Heart left ventricle (tissue), 16 donors: Measurements from ENCODE around the gene LAMA1. TPM values are rescaled to one million over a fixed set of nuclear protein-coding genes. Genes with fewer than 3 reads are reported as not detected.

Experiments used
- ATAC-seq, 4 donors: fragments of 200-7000 bp; cut with Tn5 transposase; one replicate each; pipeline ENCODE4 v1.9.1; 2020 to 2022; ENCODE audit warnings: moderate library complexity in 4 of 4, mild to moderate bottlenecking in 3 of 4, moderate number of reproducible peaks in 1 of 4
- DNase-seq, 5 donors: peaks; one replicate each; pipeline ENCODE4 v3.0.0-alpha.2; 2020
- H3K27ac ChIP-seq, 12 donors: fragments of 200-600 bp; sonication (generic) in 4 of 12; one replicate each; pipeline versions ENCODE4 v1.5.0 to v1.8.0; 2016 to 2022; ENCODE audit warnings: mild to moderate bottlenecking in 2 of 12
- H3K27me3 ChIP-seq, 9 donors: fragments of 200-600 bp; sonication (generic) in 2 of 9; one replicate each; pipeline versions ENCODE4 v1.5.1 to v1.8.0; 2016 to 2022; ENCODE audit warnings: mild to moderate bottlenecking in 3 of 9
- H3K36me3 ChIP-seq, 9 donors: fragments of 200-600 bp; sonication (generic) in 2 of 9; one replicate each; pipeline versions ENCODE4 v1.5.0 to v1.8.0; 2018 to 2022; ENCODE audit warnings: mild to moderate bottlenecking in 2 of 9
- H3K4me1 ChIP-seq, 12 donors: fragments of 200-600 bp; sonication (generic) in 4 of 12; one replicate each; pipeline versions ENCODE4 v1.5.0 to v1.8.0; 2016 to 2022; ENCODE audit warnings: mild to moderate bottlenecking in 3 of 12
- H3K4me3 ChIP-seq, 12 donors: fragments of 200-600 bp; sonication (generic) in 4 of 12; one replicate each; pipeline versions ENCODE4 v1.5.0 to v1.8.0; 2017 to 2022; ENCODE audit warnings: mild to moderate bottlenecking in 9 of 12, moderate library complexity in 4 of 12
- H3K9me3 ChIP-seq, 12 donors: fragments of 200-600 bp; sonication (generic) in 4 of 12; one replicate each; pipeline versions ENCODE4 v1.5.0 to v1.8.0; 2016 to 2022; ENCODE audit warnings: mild to moderate bottlenecking in 1 of 12
- POLR2A ChIP-seq, 2 donors: fragments of 450-650 bp; IDR thresholded peaks; one replicate each; pipeline ENCODE4 v1.6.1; 2017; ENCODE audit warnings: antibody characterized with exemption in 2 of 2, mild to moderate bottlenecking in 2 of 2, moderate library complexity in 2 of 2
- WGBS, 4 donors: extraction: QIAGEN DNeasy Blood & Tissue Kit in 2 of 4; methylation state at CpG; one replicate each; pipeline versions ENCODE4 v1.1.5 to v1.1.7; 2013 to 2018; 5-methylcytosine and 5-hydroxymethylcytosine counted together
- intact Hi-C, 10 donors: fragments of 100-400 bp; cut with DNase I; formaldehyde crosslinking; loops; one replicate each; pipeline versions ENCODE4 v1.11.1 to v1.14.2; 2022
- polyA plus RNA-seq, 2 donors: library from polyadenylated mRNA; stranded (reverse); fragments of 200-250 nt; gene quantifications; one replicate each; pipeline ENCODE4 v1.2.3, GENCODE V29; 2013
- total RNA-seq, 9 donors: library from RNA; depleted of rRNA in 2 of 9; stranded (reverse); fragments of >200 nt in 2 of 9; fragmentation: NEBNext Ultra II Directional in 3 of 9; extraction: Animal tissue kit (Norgen Biotek cat#: 25700) in 3 of 9; gene quantifications; one replicate each; pipeline versions ENCODE4 v1.1.0 to v1.2.4, GENCODE V29; 2016 to 2023
- TF ChIP-seq, protein P1 (sequence below), 12 donors: fragments of 200-600 bp; sonication (generic) in 4 of 12; IDR thresholded peaks; one replicate each; pipeline versions ENCODE4 v1.5.0 to v1.8.0; 2018 to 2022; ENCODE audit warnings: antibody characterized with exemption in 12 of 12, mild to moderate bottlenecking in 5 of 12
- donor health status: ischemic (EF 13 %, LVEDD 7.1; RV severe dilation, severe dysfunction).
- donor health status: healthy with polysubstance abuse.
- donor health status: DM: no; HTN: yes; CAD: no.
- donor health status: DM: no; HTN: no; CAD: no.
- donor health status: ischemic (EF 25% LVEDD 6.9; RV normal size, moderate dysfunction).
- donor health status: ischemic (EF 25% LVEDD 5.7; RV mildly dilated, moderate dysfunction).
- donor health status: healthy.
- donor health status: DM: yes; HTN: yes; CAD: no.
- donor health status: ischemic (EF 35%, LVEDD 5.7; RV mildly dilated, moderate dysfunction).
- donor health status: nonischemic (EF 11% LVEDD 7.7; RV severe dilation, severe dysfunction).
- donor health status: DM: yes; HTN: yes; CAD: no.
- donor health status: PGD.
- donor health status: ischemic (EF 29% LVEDD 5.4; RV normal size, mild dysfunction).
- donor health status: nonischemic (EF 23%, LVEDD 6.1; RV moderate dilation, normal function).

The LAMA1 gene
- total and polyA plus RNA-seq, 11 donors, result 0.04 to 1.7 (median 0.28) TPM

- no peak for ATAC-seq
- Histone ChIP-seq H3K4me3 (no peak overlapping the region), H3K36me3 (no peaks in the 10 kb centered on the region), H3K9me3 (no peaks in the 10 kb centered on the region), H3K27me3 (peaks cover 0 to 18% (median 0%) of the 10 kb centered on the region in 9 donors), H3K4me1 (no peaks in the 10 kb centered on the region), H3K27ac (no peak overlapping the region)
- no peak for DNase-seq
- WGBS, 4 donors, result 59 to 75% (median 69%) methylated on average over 10 of the region's 10 CpGs
- intact Hi-C loops, result no loop called here
- TF ChIP-seq, protein P1, sequence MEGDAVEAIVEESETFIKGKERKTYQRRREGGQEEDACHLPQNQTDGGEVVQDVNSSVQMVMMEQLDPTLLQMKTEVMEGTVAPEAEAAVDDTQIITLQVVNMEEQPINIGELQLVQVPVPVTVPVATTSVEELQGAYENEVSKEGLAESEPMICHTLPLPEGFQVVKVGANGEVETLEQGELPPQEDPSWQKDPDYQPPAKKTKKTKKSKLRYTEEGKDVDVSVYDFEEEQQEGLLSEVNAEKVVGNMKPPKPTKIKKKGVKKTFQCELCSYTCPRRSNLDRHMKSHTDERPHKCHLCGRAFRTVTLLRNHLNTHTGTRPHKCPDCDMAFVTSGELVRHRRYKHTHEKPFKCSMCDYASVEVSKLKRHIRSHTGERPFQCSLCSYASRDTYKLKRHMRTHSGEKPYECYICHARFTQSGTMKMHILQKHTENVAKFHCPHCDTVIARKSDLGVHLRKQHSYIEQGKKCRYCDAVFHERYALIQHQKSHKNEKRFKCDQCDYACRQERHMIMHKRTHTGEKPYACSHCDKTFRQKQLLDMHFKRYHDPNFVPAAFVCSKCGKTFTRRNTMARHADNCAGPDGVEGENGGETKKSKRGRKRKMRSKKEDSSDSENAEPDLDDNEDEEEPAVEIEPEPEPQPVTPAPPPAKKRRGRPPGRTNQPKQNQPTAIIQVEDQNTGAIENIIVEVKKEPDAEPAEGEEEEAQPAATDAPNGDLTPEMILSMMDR (IDR thresholded peaks at IDR 0.05), result no peak
- no peak for TF ChIP-seq POLR2A (IDR thresholded peaks at IDR 0.05)
Observed at GRCh38 chr18:7158216-7158615, 40.6 kb upstream of the LAMA1 start.

DNA sequence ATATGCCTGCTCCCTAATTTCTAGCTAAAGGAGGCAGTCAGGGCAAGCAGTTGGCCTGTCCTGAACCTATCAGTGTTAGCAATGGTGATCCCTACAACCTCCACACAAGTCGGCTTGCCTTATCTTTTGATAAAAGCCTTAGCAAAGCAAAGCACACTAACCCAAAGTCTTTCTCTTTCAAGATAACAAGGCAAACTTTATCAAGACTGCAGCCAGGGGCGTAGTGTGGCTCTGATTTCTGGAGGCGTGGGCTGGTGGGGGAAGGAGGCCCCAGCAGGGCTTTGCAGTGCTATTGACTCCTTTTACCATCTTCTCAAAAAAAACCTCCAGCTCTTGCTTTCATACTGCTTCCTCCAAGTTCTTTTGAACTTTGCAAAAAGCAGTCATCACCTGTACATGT lies 40.2 kb upstream of the LAMA1 start:
- H3K27me3 ChIP-seq, result peaks cover 0 to 18% (median 0%) of the 10 kb centered on the region in 9 donors
- ATAC-seq (no peak), DNase-seq (no peak)
- no peak for TF ChIP-seq POLR2A (IDR thresholded peaks at IDR 0.05)
- TF ChIP-seq, protein P1 (IDR thresholded peaks at IDR 0.05), result no peak
- 47 to 65% (median 54%) methylated on average over 3 of the region's 3 CpGs for WGBS, 4 donors
- intact Hi-C loops, result no loop called here
- no peaks in the 10 kb centered on the region for H3K4me1 ChIP-seq
- no peaks in the 10 kb centered on the region for H3K36me3 ChIP-seq
- no peak overlapping the region for H3K4me3 ChIP-seq
- H3K27ac ChIP-seq, result no peak overlapping the region
- H3K9me3 ChIP-seq, result no peaks in the 10 kb centered on the region

DNA sequence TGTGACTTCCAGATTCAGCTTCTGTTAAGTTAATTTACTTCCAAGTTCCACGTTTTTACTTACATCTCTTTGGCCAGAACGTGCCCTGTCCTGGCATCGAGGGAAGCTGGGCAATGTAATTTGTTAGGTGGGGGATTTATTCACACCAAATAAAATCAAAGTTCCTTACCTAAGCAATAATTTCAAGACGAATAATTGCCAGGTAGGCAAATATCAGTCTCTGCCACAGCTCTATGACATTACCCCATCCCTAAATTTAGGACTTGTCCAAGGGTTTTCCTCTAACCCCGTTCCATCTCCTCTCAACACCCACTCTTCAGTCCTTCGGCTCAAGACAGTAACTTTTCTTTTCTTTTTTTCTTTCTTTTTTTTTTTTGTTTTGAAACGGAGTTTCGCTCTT lies 38.3 kb upstream of the LAMA1 start:
- ATAC-seq (no peak), DNase-seq (no peak)
- 83 to 87% (median 85%) methylated on average over 8 of the region's 8 CpGs for WGBS, 4 donors

GRCh38 chr18:7155092-7155491 lies 37.5 kb upstream of the LAMA1 start:
- H3K36me3 ChIP-seq, result no peaks in the 10 kb centered on the region
- no peak for DNase-seq
- no peak overlapping the region for H3K4me3 ChIP-seq
- intact Hi-C loops, result no loop called here
- TF ChIP-seq POLR2A (IDR thresholded peaks at IDR 0.05), result no peak
- TF ChIP-seq, protein P1 (IDR thresholded peaks at IDR 0.05), result no peak
- H3K27me3 ChIP-seq, result peaks cover 0 to 12% (median 0%) of the 10 kb centered on the region in 9 donors
- no peak overlapping the region for H3K27ac ChIP-seq
- WGBS, 4 donors, result 83 to 94% (median 92%) methylated on average over 5 of the region's 5 CpGs
- no peaks in the 10 kb centered on the region for H3K4me1 ChIP-seq
- H3K9me3 ChIP-seq, result no peaks in the 10 kb centered on the region
- no peak for ATAC-seq

More for the DNA sequence above, 38.3 kb upstream of the LAMA1 start:
- Histone ChIP-seq H3K27ac (no peak overlapping the region), H3K4me3 (no peak overlapping the region), H3K9me3 (no peaks in the 10 kb centered on the region), H3K27me3 (peaks cover 0 to 12% (median 0%) of the 10 kb centered on the region in 9 donors), H3K36me3 (no peaks in the 10 kb centered on the region), H3K4me1 (no peaks in the 10 kb centered on the region)
- TF ChIP-seq POLR2A (IDR thresholded peaks at IDR 0.05), result no peak
- TF ChIP-seq, protein P1 (IDR thresholded peaks at IDR 0.05), result no peak
- intact Hi-C loops, result no loop called here
